GM19467 (cell line): ENCODE measurements around the gene HOXD10.
A peak's percentile ranks its signal among the peaks of the same experiment; 100 is the strongest.

Experiments used
- ATAC-seq: cut with Tn5 transposase; IDR thresholded peaks from one replicate; pipeline ENCODE4 v1.9.1; 2021; ENCODE audit warnings: mild to moderate bottlenecking, moderate library complexity; ENCODE audit not compliant: unreplicated experiment

Gene HOXD10

GRCh38 chr2:176094349-176094748 is 22.2 kb upstream of the HOXD10 start:
- ATAC-seq = no peak

GRCh38 chr2:176095421-176095820 is 21.2 kb upstream of the HOXD10 start:
- ATAC-seq = no peak

GRCh38 chr2:176096243-176096985 is 20.2 kb upstream of the HOXD10 start:
- ATAC-seq = no peak

- peak; percentile 85 for ATAC-seq
Observed at GRCh38 chr2:176096986-176097819, 19.4 kb upstream of the HOXD10 start.

- ATAC-seq = no peak
Observed at GRCh38 chr2:176097820-176098365, 18.7 kb upstream of the HOXD10 start.

GRCh38 chr2:176098366-176099158 is 18.0 kb upstream of the HOXD10 start:
- no peak for ATAC-seq

- no peak for ATAC-seq
Observed at GRCh38 chr2:176099159-176099727, 17.3 kb upstream of the HOXD10 start.

- no peak for ATAC-seq
Observed at GRCh38 chr2:176099728-176100546, 16.6 kb upstream of the HOXD10 start, which contains the start of gene HOXD12. Gene HOXD12, plus strand, starts transcription at chr2:176099795. Its CDS starts 7 bp downstream, at chr2:176099802.

- no peak for ATAC-seq
Observed at GRCh38 chr2:176100547-176101140, 15.9 kb upstream of the HOXD10 start.

- ATAC-seq = no peak
Observed at GRCh38 chr2:176101216-176101830, 15.3 kb upstream of the HOXD10 start.

GRCh38 chr2:176101842-176102241 is 14.7 kb upstream of the HOXD10 start:
- ATAC-seq = no peak

GRCh38 chr2:176102309-176102866 is 14.2 kb upstream of the HOXD10 start:
- ATAC-seq = no peak

GRCh38 chr2:176103194-176103593 is 13.4 kb upstream of the HOXD10 start:
- no peak for ATAC-seq

- ATAC-seq = no peak
Observed at GRCh38 chr2:176103742-176104315, 12.7 kb upstream of the HOXD10 start.

- no peak for ATAC-seq
Observed at GRCh38 chr2:176104316-176105077, 12.1 kb upstream of the HOXD10 start.

- no peak for ATAC-seq
Observed at GRCh38 chr2:176105078-176105729, 11.4 kb upstream of the HOXD10 start.
